ENCODE data around the gene OR2D2.

Gene OR2D2

DNA sequence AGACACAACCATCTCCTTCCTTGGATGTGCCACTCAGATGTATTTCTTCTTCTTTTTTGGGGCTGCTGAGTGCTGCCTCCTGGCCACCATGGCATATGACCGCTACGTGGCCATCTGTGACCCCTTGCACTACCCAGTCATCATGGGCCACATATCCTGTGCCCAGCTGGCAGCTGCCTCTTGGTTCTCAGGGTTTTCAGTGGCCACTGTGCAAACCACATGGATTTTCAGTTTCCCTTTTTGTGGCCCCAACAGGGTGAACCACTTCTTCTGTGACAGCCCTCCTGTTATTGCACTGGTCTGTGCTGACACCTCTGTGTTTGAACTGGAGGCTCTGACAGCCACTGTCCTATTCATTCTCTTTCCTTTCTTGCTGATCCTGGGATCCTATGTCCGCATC lies 15.4 kb downstream of the OR2D2 start:
- no peak for ATAC-seq
- TF ChIP-seq ESRRG (CRISPR knock-in tag; IDR thresholded peaks at IDR 0.05) (no peak), ZFP30 (CRISPR knock-in tag; IDR thresholded peaks at IDR 0.05) (no peak), ZNF70 (CRISPR knock-in tag; IDR thresholded peaks at IDR 0.05) (no peak), ARNTL (CRISPR knock-in tag; IDR thresholded peaks at IDR 0.05; ENCODE audit: borderline replicate concordance, low read depth) (no peak), SNAI2 (CRISPR knock-in tag; IDR thresholded peaks at IDR 0.05) (no peak), ZNF565 (CRISPR knock-in tag; conservative IDR thresholded peaks at IDR 0.05; ENCODE audit: low read depth) (no peak), BACH2 (CRISPR knock-in tag; IDR thresholded peaks at IDR 0.05; ENCODE audit: borderline replicate concordance) (no peak), TOX (CRISPR knock-in tag; IDR thresholded peaks at IDR 0.05; ENCODE audit: borderline replicate concordance) (no peak), ZFP3 (CRISPR knock-in tag; IDR thresholded peaks at IDR 0.05) (no peak), PPARA (CRISPR knock-in tag; IDR thresholded peaks at IDR 0.05; ENCODE audit: borderline replicate concordance) (no peak), ZNF8 (CRISPR knock-in tag; IDR thresholded peaks at IDR 0.05) (no peak)
- TF ChIP-seq, protein P1, sequence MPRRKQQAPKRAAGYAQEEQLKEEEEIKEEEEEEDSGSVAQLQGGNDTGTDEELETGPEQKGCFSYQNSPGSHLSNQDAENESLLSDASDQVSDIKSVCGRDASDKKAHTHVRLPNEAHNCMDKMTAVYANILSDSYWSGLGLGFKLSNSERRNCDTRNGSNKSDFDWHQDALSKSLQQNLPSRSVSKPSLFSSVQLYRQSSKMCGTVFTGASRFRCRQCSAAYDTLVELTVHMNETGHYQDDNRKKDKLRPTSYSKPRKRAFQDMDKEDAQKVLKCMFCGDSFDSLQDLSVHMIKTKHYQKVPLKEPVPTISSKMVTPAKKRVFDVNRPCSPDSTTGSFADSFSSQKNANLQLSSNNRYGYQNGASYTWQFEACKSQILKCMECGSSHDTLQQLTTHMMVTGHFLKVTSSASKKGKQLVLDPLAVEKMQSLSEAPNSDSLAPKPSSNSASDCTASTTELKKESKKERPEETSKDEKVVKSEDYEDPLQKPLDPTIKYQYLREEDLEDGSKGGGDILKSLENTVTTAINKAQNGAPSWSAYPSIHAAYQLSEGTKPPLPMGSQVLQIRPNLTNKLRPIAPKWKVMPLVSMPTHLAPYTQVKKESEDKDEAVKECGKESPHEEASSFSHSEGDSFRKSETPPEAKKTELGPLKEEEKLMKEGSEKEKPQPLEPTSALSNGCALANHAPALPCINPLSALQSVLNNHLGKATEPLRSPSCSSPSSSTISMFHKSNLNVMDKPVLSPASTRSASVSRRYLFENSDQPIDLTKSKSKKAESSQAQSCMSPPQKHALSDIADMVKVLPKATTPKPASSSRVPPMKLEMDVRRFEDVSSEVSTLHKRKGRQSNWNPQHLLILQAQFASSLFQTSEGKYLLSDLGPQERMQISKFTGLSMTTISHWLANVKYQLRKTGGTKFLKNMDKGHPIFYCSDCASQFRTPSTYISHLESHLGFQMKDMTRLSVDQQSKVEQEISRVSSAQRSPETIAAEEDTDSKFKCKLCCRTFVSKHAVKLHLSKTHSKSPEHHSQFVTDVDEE (CRISPR knock-in tag; IDR thresholded peaks at IDR 0.05): no peak
- TF ChIP-seq, protein P2, sequence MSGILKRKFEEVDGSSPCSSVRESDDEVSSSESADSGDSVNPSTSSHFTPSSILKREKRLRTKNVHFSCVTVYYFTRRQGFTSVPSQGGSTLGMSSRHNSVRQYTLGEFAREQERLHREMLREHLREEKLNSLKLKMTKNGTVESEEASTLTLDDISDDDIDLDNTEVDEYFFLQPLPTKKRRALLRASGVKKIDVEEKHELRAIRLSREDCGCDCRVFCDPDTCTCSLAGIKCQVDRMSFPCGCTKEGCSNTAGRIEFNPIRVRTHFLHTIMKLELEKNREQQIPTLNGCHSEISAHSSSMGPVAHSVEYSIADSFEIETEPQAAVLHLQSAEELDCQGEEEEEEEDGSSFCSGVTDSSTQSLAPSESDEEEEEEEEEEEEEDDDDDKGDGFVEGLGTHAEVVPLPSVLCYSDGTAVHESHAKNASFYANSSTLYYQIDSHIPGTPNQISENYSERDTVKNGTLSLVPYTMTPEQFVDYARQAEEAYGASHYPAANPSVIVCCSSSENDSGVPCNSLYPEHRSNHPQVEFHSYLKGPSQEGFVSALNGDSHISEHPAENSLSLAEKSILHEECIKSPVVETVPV (CRISPR knock-in tag; IDR thresholded peaks at IDR 0.05): no peak

DNA sequence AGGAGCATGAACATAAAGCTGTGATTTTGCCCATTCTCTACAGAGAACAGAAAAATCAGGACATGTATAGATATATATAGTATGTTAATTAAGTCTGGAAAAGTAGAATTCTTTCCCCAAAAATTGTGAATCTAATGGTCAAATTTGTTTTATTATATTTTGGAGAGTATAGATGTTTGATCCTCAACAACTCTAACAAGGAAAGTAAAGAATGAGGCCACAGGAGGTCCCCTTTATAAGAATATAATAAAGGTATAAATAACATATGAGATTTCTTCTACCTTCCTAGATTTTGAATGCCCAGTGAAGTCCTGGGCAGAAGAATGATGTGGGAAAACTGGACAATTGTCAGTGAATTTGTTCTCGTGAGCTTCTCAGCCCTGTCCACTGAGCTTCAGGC lies 16.0 kb downstream of the OR2D2 start, which contains the start of gene OR10A4:
Gene OR10A4, plus strand, starts transcription at position 301 of the 400 bp plus-strand sequence. Its CDS starts 23 bp downstream, at position 324.
- TF ChIP-seq BACH2 (CRISPR knock-in tag; IDR thresholded peaks at IDR 0.05; ENCODE audit: borderline replicate concordance) (no peak), ZFP30 (CRISPR knock-in tag; IDR thresholded peaks at IDR 0.05) (no peak), ZFP3 (CRISPR knock-in tag; IDR thresholded peaks at IDR 0.05) (no peak), TOX (CRISPR knock-in tag; IDR thresholded peaks at IDR 0.05; ENCODE audit: borderline replicate concordance) (no peak), TCF4 (CRISPR knock-in tag; IDR thresholded peaks at IDR 0.05; ENCODE audit: borderline replicate concordance) (no peak), CSDC2 (CRISPR knock-in tag; IDR thresholded peaks at IDR 0.05) (no peak), RARB (CRISPR knock-in tag; IDR thresholded peaks at IDR 0.05) (no peak), GLIS3 (CRISPR knock-in tag; IDR thresholded peaks at IDR 0.05) (no peak), ZC3H10 (CRISPR knock-in tag; IDR thresholded peaks at IDR 0.05) (no peak), ISL1 (CRISPR knock-in tag; IDR thresholded peaks at IDR 0.05) (no peak), ZNF8 (CRISPR knock-in tag; IDR thresholded peaks at IDR 0.05) (no peak), ESRRG (CRISPR knock-in tag; IDR thresholded peaks at IDR 0.05) (no peak), OSR1 (CRISPR knock-in tag; IDR thresholded peaks at IDR 0.05) (no peak), SNAI2 (CRISPR knock-in tag; IDR thresholded peaks at IDR 0.05) (no peak), ARNTL (CRISPR knock-in tag; IDR thresholded peaks at IDR 0.05; ENCODE audit: borderline replicate concordance, low read depth) (no peak), ZNF70 (CRISPR knock-in tag; IDR thresholded peaks at IDR 0.05) (no peak)
- TF ChIP-seq, protein P3, sequence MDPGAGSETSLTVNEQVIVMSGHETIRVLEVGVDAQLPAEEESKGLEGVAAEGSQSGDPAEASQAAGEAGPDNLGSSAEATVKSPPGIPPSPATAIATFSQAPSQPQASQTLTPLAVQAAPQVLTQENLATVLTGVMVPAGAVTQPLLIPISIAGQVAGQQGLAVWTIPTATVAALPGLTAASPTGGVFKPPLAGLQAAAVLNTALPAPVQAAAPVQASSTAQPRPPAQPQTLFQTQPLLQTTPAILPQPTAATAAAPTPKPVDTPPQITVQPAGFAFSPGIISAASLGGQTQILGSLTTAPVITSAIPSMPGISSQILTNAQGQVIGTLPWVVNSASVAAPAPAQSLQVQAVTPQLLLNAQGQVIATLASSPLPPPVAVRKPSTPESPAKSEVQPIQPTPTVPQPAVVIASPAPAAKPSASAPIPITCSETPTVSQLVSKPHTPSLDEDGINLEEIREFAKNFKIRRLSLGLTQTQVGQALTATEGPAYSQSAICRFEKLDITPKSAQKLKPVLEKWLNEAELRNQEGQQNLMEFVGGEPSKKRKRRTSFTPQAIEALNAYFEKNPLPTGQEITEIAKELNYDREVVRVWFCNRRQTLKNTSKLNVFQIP (CRISPR knock-in tag; IDR thresholded peaks at IDR 0.05; ENCODE audit: borderline replicate concordance, low read depth): no peak
- TF ChIP-seq, protein P4, sequence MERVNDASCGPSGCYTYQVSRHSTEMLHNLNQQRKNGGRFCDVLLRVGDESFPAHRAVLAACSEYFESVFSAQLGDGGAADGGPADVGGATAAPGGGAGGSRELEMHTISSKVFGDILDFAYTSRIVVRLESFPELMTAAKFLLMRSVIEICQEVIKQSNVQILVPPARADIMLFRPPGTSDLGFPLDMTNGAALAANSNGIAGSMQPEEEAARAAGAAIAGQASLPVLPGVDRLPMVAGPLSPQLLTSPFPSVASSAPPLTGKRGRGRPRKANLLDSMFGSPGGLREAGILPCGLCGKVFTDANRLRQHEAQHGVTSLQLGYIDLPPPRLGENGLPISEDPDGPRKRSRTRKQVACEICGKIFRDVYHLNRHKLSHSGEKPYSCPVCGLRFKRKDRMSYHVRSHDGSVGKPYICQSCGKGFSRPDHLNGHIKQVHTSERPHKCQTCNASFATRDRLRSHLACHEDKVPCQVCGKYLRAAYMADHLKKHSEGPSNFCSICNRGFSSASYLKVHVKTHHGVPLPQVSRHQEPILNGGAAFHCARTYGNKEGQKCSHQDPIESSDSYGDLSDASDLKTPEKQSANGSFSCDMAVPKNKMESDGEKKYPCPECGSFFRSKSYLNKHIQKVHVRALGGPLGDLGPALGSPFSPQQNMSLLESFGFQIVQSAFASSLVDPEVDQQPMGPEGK (CRISPR knock-in tag; IDR thresholded peaks at IDR 0.05; ENCODE audit: borderline replicate concordance): no peak
- TF ChIP-seq, protein P1 (CRISPR knock-in tag; IDR thresholded peaks at IDR 0.05): no peak
- TF ChIP-seq, protein P2 (CRISPR knock-in tag; IDR thresholded peaks at IDR 0.05): no peak

More for the DNA sequence above, 16.0 kb downstream of the OR2D2 start, which contains the start of gene OR10A4:
- no peak for ATAC-seq
